T-helper 2 cell treated with Interferon-gamma antibody and Interleukin-4, amounts not matched to agents 100 ng/mL and 5 ng/mL, for 36 hours (primary cell): ENCODE data around the gene POLR2J2. TPM values are rescaled to one million over a fixed set of nuclear protein-coding genes. Genes with fewer than 3 reads are reported as not detected.
"Not testable (repeated sequence)": the region's sequence is repeated elsewhere in the genome, so short reads cannot be mapped to it uniquely, and the experiment has no call there.

Source experiments
- intact Hi-C: fragments of 100-400 bp; cut with micrococcal nuclease; formaldehyde crosslinking; loops from one replicate; pipeline ENCODE4 v1.15.1; 2023
- total RNA-seq: library from RNA; stranded (reverse); gene quantifications from 2 replicates; pipeline ENCODE4 v1.2.3, GENCODE V29; 2022

The POLR2J2 gene
- total RNA-seq, 1 donor from 2014 or later = 20.8 TPM

DNA sequence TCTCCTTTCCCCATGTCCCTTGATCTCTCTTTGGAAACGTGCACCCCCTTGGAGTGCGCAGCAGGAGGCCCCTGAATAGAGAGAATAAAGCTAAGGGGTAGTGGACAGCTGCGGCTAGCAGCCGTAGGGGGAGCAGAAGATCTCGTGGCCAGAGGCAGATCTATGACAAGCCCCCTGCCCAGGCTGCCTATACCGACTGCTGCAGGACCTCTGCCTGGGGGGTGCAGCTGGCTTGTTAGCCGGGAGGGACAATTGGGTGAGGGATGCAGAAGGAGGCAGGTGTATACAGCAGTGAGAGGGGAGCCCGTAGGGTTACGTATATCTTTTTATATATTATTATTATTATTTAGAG lies 469 bp upstream of the POLR2J2 start:
- intact Hi-C loops = not testable (repeated sequence)

DNA sequence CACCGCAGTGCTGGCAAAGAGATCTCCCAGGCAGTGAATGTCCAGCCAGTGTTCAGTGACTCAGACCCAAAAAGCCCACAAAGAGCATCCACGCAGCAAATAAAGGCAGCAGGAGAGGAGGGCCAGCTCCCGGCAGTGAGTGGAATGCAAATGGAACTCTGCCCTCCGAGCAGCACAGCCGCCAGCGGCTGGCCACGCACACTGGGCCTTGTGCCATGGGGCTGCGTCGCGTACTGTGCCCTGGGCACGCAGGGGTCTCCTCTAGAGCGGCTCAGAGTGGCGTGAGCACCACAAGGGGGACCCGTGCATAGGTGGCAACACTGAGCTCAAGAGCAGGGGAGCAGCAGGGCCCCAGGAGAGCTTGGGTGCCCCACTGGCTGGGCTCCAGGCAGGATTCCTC lies 3.9 kb downstream of the POLR2J2 start:
- intact Hi-C loops = not testable (repeated sequence)

DNA sequence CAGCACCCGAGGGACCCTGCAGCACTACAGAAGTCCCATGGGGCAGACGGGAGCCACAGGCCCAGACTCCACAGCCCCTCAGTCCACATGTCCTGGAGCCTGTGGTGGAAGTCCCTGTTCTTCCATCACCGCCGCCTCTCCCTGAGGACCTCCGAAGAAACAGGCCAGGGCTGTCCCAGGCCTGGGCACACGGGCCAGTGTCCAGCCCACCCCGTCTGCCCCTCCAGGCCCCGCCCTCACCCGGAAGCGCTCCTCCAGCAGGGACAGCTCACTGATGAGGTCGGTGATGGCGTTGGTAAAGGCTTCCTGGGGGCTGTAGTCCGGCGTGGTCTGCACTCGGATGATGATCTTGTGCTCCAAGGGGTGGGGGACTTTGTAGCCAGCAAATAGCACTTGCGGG lies 4.6 kb downstream of the POLR2J2 start:
- intact Hi-C loops = not testable (repeated sequence)

DNA sequence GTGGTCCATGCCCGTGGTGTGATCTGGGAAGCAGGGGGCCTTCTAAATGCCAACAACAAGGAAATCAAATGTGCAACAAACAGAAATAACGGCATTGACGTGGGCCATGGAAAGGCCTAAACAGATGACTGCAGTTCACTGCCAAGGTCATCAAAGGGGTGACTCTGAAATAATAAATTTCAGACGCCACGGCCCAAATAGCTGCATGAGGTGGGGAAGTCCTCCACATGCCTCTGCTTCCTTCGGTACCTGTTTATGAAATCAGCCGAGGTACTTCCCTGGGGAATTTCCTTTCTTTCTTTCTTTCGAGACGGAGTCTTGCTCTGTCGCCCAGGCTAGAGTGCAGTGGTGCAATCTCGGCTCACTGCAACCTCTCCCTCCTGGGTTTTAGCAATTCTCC lies 6.7 kb downstream of the POLR2J2 start:
- intact Hi-C loops = not testable (repeated sequence)

- intact Hi-C loops = not testable (repeated sequence)
Measured at GRCh38 chr7:102649924-102650323, 21.5 kb downstream of the POLR2J2 start, which contains the start of gene SPDYE2B. SPDYE2B (plus strand) TSS chr7:102650319; CDS start chr7:102652349, 2,030 bp downstream.

DNA sequence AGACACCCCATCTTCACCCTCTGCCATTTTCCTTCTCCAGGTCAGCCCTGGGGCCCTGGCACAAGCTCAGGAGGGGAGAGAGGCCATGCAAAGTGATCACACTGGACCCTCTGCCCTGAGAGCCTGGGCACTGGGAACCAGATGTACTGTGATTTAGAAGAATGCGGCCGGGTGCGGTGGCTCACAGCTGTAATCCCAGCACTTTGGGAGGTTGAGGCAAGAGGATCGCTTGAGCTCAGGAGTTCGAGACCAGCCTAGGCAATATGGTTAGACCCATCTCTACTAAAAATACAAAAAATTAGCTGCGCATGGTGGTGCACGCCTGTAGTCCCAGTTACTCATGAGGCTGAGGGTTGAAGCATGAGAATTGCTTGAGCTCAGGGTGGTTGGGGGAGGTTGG lies 23.6 kb downstream of the POLR2J2 start:
- intact Hi-C loops = not testable (repeated sequence)

GRCh38 chr7:102643404-102643803 lies 28.1 kb downstream of the POLR2J2 start:
- intact Hi-C loops = not testable (repeated sequence)

DNA sequence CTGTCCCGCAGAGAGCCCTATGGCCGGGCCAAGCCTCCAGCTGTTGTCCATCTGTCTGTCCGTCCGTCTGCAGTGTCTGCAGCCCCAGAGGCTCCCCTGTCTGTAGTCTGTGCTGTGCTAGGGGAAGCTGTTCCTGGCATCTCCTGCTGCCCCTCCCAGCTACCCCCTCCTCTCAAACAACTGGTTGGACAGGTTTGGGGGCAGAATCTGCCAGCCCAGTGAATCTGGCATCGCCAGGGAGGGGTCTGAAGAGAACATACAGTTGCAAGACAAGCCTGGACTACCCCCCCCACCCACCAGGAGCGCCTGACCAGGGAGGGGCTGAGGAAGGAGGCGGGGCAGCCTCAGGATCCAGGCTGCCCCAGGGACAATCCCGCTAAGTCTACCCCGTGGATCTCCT lies 28.8 kb downstream of the POLR2J2 start, which contains the start of gene UPK3BL1:
UPK3BL1 (minus strand) TSS at position 101 of the 400 bp plus-strand sequence; CDS start at position 51, 50 bp downstream.
- intact Hi-C loops = not testable (repeated sequence)

DNA sequence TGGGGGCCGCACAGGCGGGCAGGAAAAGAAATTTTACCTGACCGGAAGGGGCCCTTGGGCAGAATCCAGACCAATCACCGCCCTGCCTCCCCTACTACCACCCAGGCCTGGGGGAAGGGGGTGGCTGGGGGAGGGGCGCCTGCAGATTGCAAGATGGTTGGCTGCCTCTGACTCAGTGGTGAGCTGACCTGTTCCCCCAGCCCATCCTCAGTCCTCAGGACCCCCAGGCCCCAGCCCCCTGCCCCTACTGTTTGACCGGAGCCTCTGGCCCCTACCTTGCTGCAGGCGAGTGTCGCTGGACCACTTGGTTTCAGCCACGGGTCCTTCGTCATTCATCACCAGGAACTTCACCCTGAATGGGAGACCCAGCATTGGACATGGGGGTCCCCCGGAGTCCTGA lies 32.6 kb downstream of the POLR2J2 start:
- intact Hi-C loops = not testable (repeated sequence)

GRCh38 chr7:102636956-102637355 lies 34.5 kb downstream of the POLR2J2 start:
- intact Hi-C loops = not testable (repeated sequence)

DNA sequence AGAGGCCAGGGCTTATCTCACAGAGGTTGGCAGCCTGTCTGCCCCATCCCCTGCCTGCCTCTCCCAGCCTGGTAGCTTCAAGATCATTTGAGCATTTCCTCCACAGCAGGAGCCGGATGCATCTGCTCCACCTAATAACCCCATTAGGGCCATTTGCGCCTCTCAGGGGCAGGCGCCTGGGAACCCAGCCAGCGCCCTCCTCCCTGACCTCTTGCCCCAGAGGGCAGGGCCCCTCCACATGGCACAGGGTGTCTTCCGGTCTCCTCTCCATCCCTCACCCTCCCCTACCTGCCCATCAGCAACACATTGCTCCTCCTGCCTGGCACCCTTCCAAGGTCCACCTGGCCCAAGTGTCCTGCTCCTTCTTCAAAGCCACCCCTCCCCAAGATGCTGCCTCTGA lies 36.1 kb downstream of the POLR2J2 start:
- intact Hi-C loops = not testable (repeated sequence)

GRCh38 chr7:102634299-102634698 lies 37.2 kb downstream of the POLR2J2 start:
- intact Hi-C loops = not testable (repeated sequence)

DNA sequence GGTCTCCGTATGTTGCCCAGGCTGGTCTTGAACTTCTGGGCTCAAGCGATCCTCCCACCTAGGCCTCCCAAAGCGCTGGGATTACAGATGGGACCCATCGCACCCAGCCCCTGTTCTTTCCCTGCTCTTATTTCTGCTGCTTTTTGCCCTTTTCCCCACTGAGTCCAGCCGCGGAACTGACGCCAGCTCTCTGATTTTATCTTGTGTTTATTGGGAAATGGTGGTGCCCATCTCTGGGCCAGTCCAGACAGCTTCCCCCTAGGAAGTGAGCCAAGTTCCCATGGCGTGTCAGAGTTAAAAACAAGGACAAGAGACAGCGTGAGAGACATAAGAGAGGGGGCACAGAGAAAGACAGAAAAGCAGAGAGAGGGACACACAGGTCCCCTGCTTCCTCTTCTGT lies 40.8 kb downstream of the POLR2J2 start:
- intact Hi-C loops = not testable (repeated sequence)

- intact Hi-C loops = not testable (repeated sequence)
Measured at GRCh38 chr7:102627271-102627904, 44.1 kb downstream of the POLR2J2 start.

GRCh38 chr7:102618122-102618521 lies 53.3 kb downstream of the POLR2J2 start:
- intact Hi-C loops = not testable (repeated sequence)

- intact Hi-C loops = not testable (repeated sequence)
Measured at GRCh38 chr7:102616507-102617125, 54.8 kb downstream of the POLR2J2 start, which contains the start of gene RASA4. RASA4 (minus strand) TSS chr7:102616756; CDS start chr7:102616689, 67 bp downstream.

Other genes starting within 250 kb of the POLR2J2 start
- gene ORAI2, start 238.1 kb downstream of the POLR2J2 start, total RNA-seq = 61.1 and 66.0 TPM in 2 replicates
- 10.2 and 10.5 TPM in 2 replicates for gene ALKBH4, start 206.8 kb downstream of the POLR2J2 start, total RNA-seq
- gene LRWD1, start 206.7 kb downstream of the POLR2J2 start, total RNA-seq = 21.5 and 23.3 TPM in 2 replicates
- 51.7 and 53.4 TPM in 2 replicates for gene POLR2J, start 192.7 kb downstream of the POLR2J2 start, total RNA-seq
- gene RASA4B, start 153.9 kb downstream of the POLR2J2 start, total RNA-seq = 16.2 and 17.0 TPM in 2 replicates
- 20.6 and 25.0 TPM in 2 replicates for gene UPK3BL2, start 128.0 kb downstream of the POLR2J2 start, total RNA-seq
- gene SPDYE2, start 120.4 kb downstream of the POLR2J2 start, total RNA-seq = not detected in 2 replicates
- gene POLR2J3, start 99.1 kb downstream of the POLR2J2 start, total RNA-seq = 54.6 and 58.9 TPM in 2 replicates
- gene RASA4, start 54.9 kb downstream of the POLR2J2 start, total RNA-seq = 39.4 and 40.5 TPM in 2 replicates
- gene UPK3BL1, start 28.9 kb downstream of the POLR2J2 start, total RNA-seq = 16.6 and 25.2 TPM in 2 replicates
- not detected in 2 replicates for gene SPDYE2B, start 21.3 kb downstream of the POLR2J2 start, total RNA-seq
- gene FAM185A, start 77.3 kb upstream of the POLR2J2 start, total RNA-seq = 8.2 and 8.3 TPM in 2 replicates
- 0.16 and 0.18 TPM in 2 replicates for gene LRRC17, start 241.3 kb upstream of the POLR2J2 start, total RNA-seq